Tibial nerve (tissue), 3 donors: ENCODE results near the gene NFASC.

Experiments used
- CTCF ChIP-seq, 5 experiments: fragments of 200-600 bp in 3 of 5; fragments of 450-650 bp in 2 of 5; sonication (generic) in 3 of 5; IDR thresholded peaks; one replicate each; pipeline ENCODE4 v1.5.1; 2016 to 2019; ENCODE audit warnings: antibody characterized with exemption in 5 of 5, mild to moderate bottlenecking in 3 of 5, moderate library complexity in 2 of 5
- POLR2A ChIP-seq, 2 donors: fragments of 450-650 bp; IDR thresholded peaks; one replicate each; pipeline ENCODE4 v1.6.1; 2017; ENCODE audit warnings: antibody characterized with exemption in 2 of 2, mild to moderate bottlenecking in 2 of 2, moderate library complexity in 2 of 2

DNA sequence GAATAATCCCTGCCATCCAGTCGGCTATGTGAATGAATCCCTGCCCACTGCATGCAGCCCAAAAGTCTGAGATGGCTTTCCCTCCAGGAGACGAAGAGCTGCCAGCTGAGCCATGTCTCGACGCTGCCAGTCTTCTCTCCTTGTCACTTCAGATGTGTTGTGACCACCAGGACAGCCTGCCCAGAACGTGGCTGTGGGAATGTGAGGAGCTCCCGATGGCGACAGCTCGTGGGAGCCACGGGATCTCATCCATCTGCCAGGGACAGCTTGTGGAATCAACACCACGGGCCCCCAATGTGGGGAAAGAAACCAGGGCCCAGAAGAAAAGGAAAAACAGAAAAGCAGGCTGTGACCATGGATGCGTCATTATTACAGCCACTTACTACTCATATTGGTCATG is 67.2 kb downstream of the NFASC start:
- TF ChIP-seq CTCF (IDR thresholded peaks at IDR 0.05) (no peak), POLR2A (IDR thresholded peaks at IDR 0.05) (no peak)
